ENCODE results near the gene OCIAD1.
"Not testable (repeated sequence)": the region's sequence is repeated elsewhere in the genome, so short reads cannot be mapped to it uniquely, and the experiment has no call there.

The OCIAD1 gene

GRCh38 chr4:48841045-48841827 lies 10.3 kb downstream of the OCIAD1 start:
- Histone ChIP-seq H3K9me3 (no peaks in the 10 kb centered on the region), H3K27me3 (ENCODE audit: low read depth) (no peaks in the 10 kb centered on the region), H3K36me3 (replicated peaks) (peaks cover 54% of the 10 kb centered on the region), H3K4me3 (no peak overlapping the region), H3K4me1 (peaks cover 6% of the 10 kb centered on the region; the same call in 1 of the 2 replicates)
- in situ Hi-C loops (cut with MboI; ENCODE audit: low sequenced_read_pairs): no loop called here
- DNase-seq (ENCODE audit: low spot score in 2 of 2): no peak

DNA sequence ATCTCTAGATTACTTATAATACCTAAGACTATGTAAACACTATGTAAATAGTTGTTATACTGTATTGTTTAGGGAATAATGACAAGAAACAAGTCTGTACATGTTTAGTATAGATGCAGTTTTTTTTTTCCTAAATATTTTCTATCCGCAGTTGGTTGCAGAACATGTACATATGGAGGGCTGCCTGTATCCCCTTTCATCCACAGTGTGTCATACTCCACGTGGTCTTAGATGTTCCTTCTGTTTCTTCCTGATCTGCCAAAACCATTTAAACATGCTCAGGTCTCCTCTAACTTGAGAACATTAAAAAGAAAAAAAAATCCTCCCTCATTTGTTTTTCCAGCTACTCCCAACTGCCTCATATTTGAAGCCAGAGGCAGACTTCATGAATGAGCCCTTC lies 14.0 kb downstream of the OCIAD1 start:
- in situ Hi-C loops (cut with MboI; ENCODE audit: low sequenced_read_pairs): no loop called here
- DNase-seq (ENCODE audit: low spot score in 2 of 2): peak in 1 of 2 experiments; percentile 40
- H3K27me3 ChIP-seq (ENCODE audit: low read depth): no peaks in the 10 kb centered on the region
- peaks cover 50% of the 10 kb centered on the region for H3K36me3 ChIP-seq (replicated peaks)
- H3K4me3 ChIP-seq: no peak overlapping the region
- H3K4me1 ChIP-seq: peaks cover 20% of the 10 kb centered on the region
- H3K9me3 ChIP-seq: no peaks in the 10 kb centered on the region

DNA sequence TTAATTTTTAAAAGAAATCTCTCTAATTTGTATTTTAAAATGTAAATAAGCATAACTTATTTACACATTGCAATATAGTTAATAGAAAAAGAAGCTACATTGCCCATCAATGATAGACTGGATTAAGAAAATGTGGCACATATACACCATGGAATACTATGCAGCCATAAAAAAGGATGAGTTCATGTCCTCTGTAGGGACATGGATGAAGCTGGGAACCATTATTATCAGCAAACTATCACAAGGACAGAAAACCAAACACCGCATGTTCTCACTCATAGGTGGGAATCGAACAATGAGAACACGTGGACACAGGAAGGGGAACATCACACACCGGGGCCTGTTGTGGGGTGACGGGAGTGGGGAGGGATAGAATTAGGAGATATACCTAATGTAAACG lies 17.9 kb downstream of the OCIAD1 start:
- Histone ChIP-seq H3K36me3 (replicated peaks) (peaks cover 43% of the 10 kb centered on the region), H3K4me1 (peaks cover 20% of the 10 kb centered on the region)
- H3K27me3 ChIP-seq (ENCODE audit: low read depth); DNase-seq (ENCODE audit: low spot score in 2 of 2); in situ Hi-C loops (cut with MboI; ENCODE audit: low sequenced_read_pairs); H3K4me3 ChIP-seq; H3K9me3 ChIP-seq: not testable (repeated sequence)

GRCh38 chr4:48851651-48852050 lies 20.8 kb downstream of the OCIAD1 start:
- H3K27me3 ChIP-seq (ENCODE audit: low read depth): no peaks in the 10 kb centered on the region
- H3K36me3 ChIP-seq (replicated peaks): peaks cover 42% of the 10 kb centered on the region

DNA sequence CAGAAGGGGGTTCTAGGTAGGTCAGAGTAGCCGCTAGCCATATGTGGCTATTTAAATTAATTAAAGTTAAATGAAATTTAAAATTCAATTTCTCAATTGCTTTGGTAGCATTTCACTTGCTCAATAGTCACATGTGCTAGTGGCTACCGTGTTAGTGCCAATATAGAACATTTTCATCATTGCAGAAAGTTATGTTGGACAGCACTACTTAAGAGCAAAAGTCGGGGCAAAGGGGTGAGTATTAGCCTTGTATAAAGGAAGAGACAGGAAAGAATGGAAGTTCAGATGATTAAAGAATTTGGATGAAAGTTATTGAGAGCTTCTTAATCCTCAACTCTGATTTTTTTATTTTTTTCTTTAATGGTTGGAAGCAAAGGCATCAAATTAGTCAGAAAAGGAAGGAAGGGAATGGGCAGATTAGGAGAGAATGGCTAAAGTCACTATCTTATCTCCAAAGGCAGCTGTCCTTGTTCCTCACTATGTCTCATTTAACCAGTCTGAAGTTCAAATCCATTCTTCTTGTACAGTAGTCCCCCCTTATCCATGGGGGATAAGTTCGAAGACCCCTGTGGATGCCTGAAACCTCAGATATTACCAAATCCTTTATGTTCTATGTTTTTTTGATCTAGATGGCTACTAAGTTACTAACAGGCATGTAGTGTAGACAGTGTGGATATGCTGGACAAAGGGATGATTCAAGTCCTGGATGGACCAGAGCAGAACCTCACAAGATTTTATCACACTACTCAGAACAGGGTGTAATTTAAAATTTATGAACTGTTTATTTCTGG lies 22.9 kb downstream of the OCIAD1 start:
- in situ Hi-C loops (cut with MboI; ENCODE audit: low sequenced_read_pairs): no loop called here
- no peak overlapping the region for H3K4me3 ChIP-seq
- no peaks in the 10 kb centered on the region for H3K27me3 ChIP-seq (ENCODE audit: low read depth)
- H3K9me3 ChIP-seq: no peaks in the 10 kb centered on the region
- H3K36me3 ChIP-seq (replicated peaks): peaks cover 54% of the 10 kb centered on the region
- no peaks in the 10 kb centered on the region for H3K4me1 ChIP-seq
- DNase-seq (ENCODE audit: low spot score in 2 of 2): no peak

More at GRCh38 chr4:48851651-48852050, 20.8 kb downstream of the OCIAD1 start:
- in situ Hi-C loops (cut with MboI; ENCODE audit: low sequenced_read_pairs): no loop called here
- H3K4me1 ChIP-seq: peaks cover 13% of the 10 kb centered on the region
- no peak for DNase-seq (ENCODE audit: low spot score in 2 of 2)
- H3K9me3 ChIP-seq: no peaks in the 10 kb centered on the region
- H3K4me3 ChIP-seq: no peak overlapping the region

- H3K36me3 ChIP-seq (replicated peaks): peaks cover 57% of the 10 kb centered on the region
- no peaks in the 10 kb centered on the region for H3K27me3 ChIP-seq (ENCODE audit: low read depth)
- no peak for DNase-seq (ENCODE audit: low spot score in 2 of 2)
Observed at GRCh38 chr4:48854395-48854683, 23.5 kb downstream of the OCIAD1 start.

DNA sequence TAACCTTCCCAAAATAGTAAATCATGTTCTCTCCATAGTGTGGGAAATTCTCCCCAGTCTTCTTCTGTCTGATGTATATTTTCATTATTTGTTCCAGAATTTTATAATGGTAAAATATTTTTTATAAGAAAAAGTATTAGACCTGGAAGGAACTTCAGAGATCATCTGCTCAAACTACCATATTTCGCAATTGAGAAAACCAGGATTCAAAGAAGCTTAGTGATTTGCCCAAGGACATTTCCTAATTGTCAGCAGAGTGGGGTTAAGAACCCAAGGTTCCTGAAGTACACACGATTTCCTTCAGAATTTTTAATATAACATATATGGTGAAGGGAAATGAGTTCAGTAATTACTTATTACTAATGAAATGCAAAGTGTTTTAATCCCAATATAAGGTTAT lies 24.1 kb downstream of the OCIAD1 start:
- Histone ChIP-seq H3K4me1 (no peaks in the 10 kb centered on the region), H3K36me3 (replicated peaks) (peaks cover 53% of the 10 kb centered on the region), H3K9me3 (no peaks in the 10 kb centered on the region), H3K27me3 (ENCODE audit: low read depth) (no peaks in the 10 kb centered on the region), H3K4me3 (no peak overlapping the region)
- no peak for DNase-seq (ENCODE audit: low spot score in 2 of 2)
- in situ Hi-C loops (cut with MboI; ENCODE audit: low sequenced_read_pairs): no loop called here

More at GRCh38 chr4:48854395-48854683, 23.5 kb downstream of the OCIAD1 start:
- no peaks in the 10 kb centered on the region for H3K4me1 ChIP-seq
- no peaks in the 10 kb centered on the region for H3K9me3 ChIP-seq
- no peak overlapping the region for H3K4me3 ChIP-seq
- in situ Hi-C loops (cut with MboI; ENCODE audit: low sequenced_read_pairs): no loop called here

GRCh38 chr4:48858130-48858529 lies 27.2 kb downstream of the OCIAD1 start:
- Histone ChIP-seq H3K9me3 (no peaks in the 10 kb centered on the region), H3K4me3 (no peak overlapping the region), H3K27me3 (ENCODE audit: low read depth) (no peaks in the 10 kb centered on the region), H3K4me1 (no peaks in the 10 kb centered on the region), H3K36me3 (replicated peaks) (peaks cover 41% of the 10 kb centered on the region)
- no peak for DNase-seq (ENCODE audit: low spot score in 2 of 2)
- in situ Hi-C loops (cut with MboI; ENCODE audit: low sequenced_read_pairs): no loop called here

DNA sequence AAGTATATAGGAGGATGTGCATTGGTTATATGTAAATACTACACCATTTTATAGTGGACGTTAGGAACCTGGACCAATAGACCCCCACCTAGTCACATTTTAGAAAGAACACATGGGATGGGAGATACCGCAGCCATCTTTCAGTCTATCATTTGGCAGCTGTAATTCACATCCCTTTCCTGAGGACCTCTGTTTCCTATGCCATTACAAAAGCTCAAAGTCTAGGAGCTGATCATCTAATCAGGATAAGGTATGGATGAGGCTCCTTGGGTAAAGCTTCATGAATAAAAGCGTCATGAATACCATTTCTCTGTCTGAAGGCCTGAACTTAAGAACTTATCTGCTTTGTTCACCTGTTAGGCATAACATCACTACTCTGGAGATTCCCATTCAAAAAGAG lies 31.1 kb downstream of the OCIAD1 start:
- in situ Hi-C loops (cut with MboI; ENCODE audit: low sequenced_read_pairs): no loop called here
- Histone ChIP-seq H3K27me3 (ENCODE audit: low read depth) (no peaks in the 10 kb centered on the region), H3K9me3 (no peaks in the 10 kb centered on the region), H3K4me3 (no peak overlapping the region), H3K36me3 (replicated peaks) (peaks cover 20% of the 10 kb centered on the region), H3K4me1 (no peaks in the 10 kb centered on the region)
- DNase-seq (ENCODE audit: low spot score in 2 of 2): no peak

GRCh38 chr4:48862661-48863060 lies 31.8 kb downstream of the OCIAD1 start:
- in situ Hi-C loops (cut with MboI; ENCODE audit: low sequenced_read_pairs): no loop called here
- Histone ChIP-seq H3K4me3 (no peak overlapping the region), H3K9me3 (no peaks in the 10 kb centered on the region), H3K36me3 (replicated peaks) (peaks cover 17% of the 10 kb centered on the region), H3K4me1 (no peaks in the 10 kb centered on the region), H3K27me3 (ENCODE audit: low read depth) (no peaks in the 10 kb centered on the region)
- DNase-seq (ENCODE audit: low spot score in 2 of 2): no peak

DNA sequence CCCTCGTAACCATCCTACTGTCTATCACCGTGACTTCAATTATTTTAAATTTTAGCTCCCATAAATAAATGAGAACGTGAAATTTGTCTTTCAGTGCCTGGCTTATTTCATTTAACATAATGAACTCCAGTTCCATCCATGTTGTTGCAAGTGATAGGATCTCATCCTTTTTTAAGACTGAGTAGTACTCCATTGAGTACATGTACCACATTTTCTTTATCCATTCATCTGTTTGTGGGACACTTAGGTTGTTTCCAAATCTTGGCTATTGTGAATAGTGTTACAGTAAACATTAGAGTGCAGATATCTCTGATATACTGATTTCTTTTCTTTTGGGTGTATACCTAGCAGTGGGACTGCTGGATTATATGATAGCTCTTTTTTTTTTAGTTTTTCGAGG lies 32.8 kb downstream of the OCIAD1 start:
- H3K36me3 ChIP-seq (replicated peaks): peaks cover 6% of the 10 kb centered on the region
- in situ Hi-C loops (cut with MboI; ENCODE audit: low sequenced_read_pairs): no loop called here
- no peaks in the 10 kb centered on the region for H3K9me3 ChIP-seq
- no peak for DNase-seq (ENCODE audit: low spot score in 2 of 2)
- H3K4me1 ChIP-seq: no peaks in the 10 kb centered on the region
- no peaks in the 10 kb centered on the region for H3K27me3 ChIP-seq (ENCODE audit: low read depth)
- no peak overlapping the region for H3K4me3 ChIP-seq

DNA sequence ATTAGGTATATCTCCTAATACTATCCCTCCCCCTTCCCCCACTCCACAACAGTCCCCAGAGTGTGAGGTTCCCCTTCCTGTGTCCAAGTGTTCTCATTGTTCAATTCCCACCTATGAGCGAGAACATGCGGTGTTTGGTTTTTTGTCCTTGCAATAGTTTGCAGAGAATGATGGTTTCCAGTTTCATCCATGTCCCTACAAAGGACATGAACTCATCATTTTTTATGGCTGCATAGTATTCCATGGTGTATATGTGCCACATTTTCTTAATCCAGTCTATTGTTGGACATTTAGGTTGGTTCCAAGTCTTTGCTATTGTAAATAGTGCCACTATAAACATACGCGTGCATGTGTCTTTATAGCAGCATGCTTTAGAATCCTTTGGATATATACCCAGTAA lies 33.8 kb downstream of the OCIAD1 start:
- H3K4me1 ChIP-seq; H3K4me3 ChIP-seq; in situ Hi-C loops (cut with MboI; ENCODE audit: low sequenced_read_pairs); H3K27me3 ChIP-seq (ENCODE audit: low read depth); H3K36me3 ChIP-seq (replicated peaks); DNase-seq (ENCODE audit: low spot score in 2 of 2); H3K9me3 ChIP-seq: not testable (repeated sequence)

DNA sequence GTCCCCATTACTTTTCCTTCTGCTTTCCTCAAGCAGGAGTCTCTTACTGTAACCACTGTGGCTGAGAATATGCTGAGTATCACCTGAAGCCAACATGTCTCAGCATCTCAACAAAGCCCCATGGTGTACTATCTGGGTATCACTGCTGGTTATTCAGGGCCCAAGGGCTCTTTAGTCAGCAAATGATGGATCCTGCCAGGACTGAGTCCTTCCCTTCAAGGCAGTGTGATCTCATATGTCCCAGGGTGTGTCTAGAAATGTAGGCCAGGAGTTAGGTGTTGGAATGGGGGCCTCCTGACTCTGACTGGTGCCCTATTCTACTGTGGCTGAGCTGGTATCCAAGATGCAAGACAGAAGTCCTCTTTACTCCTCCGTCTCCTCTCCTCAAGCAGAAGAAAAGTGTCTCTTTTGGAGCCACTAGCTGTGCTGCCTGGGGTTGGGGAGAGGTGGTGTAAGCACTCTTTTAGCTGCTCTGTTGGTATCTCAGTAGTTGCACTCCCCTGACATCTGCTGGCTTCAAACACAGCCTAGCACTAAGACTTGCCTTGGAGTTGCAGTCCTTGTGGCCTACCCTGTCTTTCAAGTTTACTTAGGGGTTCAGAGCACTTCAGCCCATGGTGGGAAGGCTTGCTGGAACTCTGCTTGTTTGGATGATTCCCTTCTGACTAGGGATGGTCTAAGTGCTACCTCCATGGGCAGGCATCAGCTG lies 47.1 kb downstream of the OCIAD1 start:
- DNase-seq (ENCODE audit: low spot score in 2 of 2): no peak
- H3K27me3 ChIP-seq (ENCODE audit: low read depth): no peaks in the 10 kb centered on the region
- in situ Hi-C loops (cut with MboI; ENCODE audit: low sequenced_read_pairs): no loop called here
- H3K4me1 ChIP-seq: no peaks in the 10 kb centered on the region; the same call in 1 of the 2 replicates
- no peak overlapping the region for H3K4me3 ChIP-seq
- H3K9me3 ChIP-seq: no peaks in the 10 kb centered on the region
- H3K36me3 ChIP-seq (replicated peaks): no peaks in the 10 kb centered on the region
